CD14-positive monocyte (primary cell): Measurements from ENCODE around the gene UQCRHL. TPM values are rescaled to one million over a fixed set of nuclear protein-coding genes. Genes with fewer than 3 reads are reported as not detected.

Experiments used
- DNase-seq, 3 donors: peaks; one replicate each; pipeline ENCODE4 v3.0.0-alpha.2; 2011 to 2022
- H2AFZ ChIP-seq: 2 replicates; pipeline ENCODE4 v1.6.0; 2012; ENCODE audit warnings: mild to moderate bottlenecking, low read depth, low read length, inconsistent platforms; ENCODE audit not compliant: insufficient read depth, poor library complexity, severe bottlenecking
- H3K27ac ChIP-seq, 2 donors: 1 replicate in 1 of 2; 2 replicates in 1 of 2; pipeline ENCODE4 v1.5.1; 2012 to 2013; ENCODE audit warnings: low read length in 2 of 2, control low read depth in 1 of 2, inconsistent platforms in 1 of 2, low read depth in 1 of 2, mild to moderate bottlenecking in 1 of 2
- H3K27me3 ChIP-seq, 2 donors: one replicate each; pipeline versions ENCODE4 v1.6.0 to v1.6.1; 2011 to 2013; ENCODE audit warnings: low read length in 2 of 2; ENCODE audit not compliant: control insufficient read depth in 2 of 2, insufficient read depth in 2 of 2
- H3K36me3 ChIP-seq, 2 donors: replicated peaks in 1 of 2; 1 replicate in 1 of 2; 2 replicates in 1 of 2; pipeline versions ENCODE4 v1.5.1 to v1.6.1; 2012 to 2013; ENCODE audit warnings: low read length in 2 of 2, control low read depth in 1 of 2, inconsistent platforms in 1 of 2, mild to moderate bottlenecking in 1 of 2; ENCODE audit not compliant: insufficient read depth in 2 of 2, control insufficient read depth in 1 of 2
- H3K4me1 ChIP-seq, 2 donors: 1 replicate in 1 of 2; 2 replicates in 1 of 2; pipeline versions ENCODE4 v1.5.1 to v1.6.1; 2012 to 2013; ENCODE audit warnings: low read length in 2 of 2, control low read depth in 1 of 2, inconsistent platforms in 1 of 2, mild to moderate bottlenecking in 1 of 2, moderate library complexity in 1 of 2; ENCODE audit not compliant: insufficient read depth in 2 of 2, control insufficient read depth in 1 of 2
- H3K4me2 ChIP-seq: replicated peaks from 2 replicates; pipeline ENCODE3; 2012; ENCODE audit warnings: low read length, moderate library complexity, mild to moderate bottlenecking; ENCODE audit not compliant: poor library complexity, severe bottlenecking; ENCODE audit errors: extremely low read depth
- H3K4me3 ChIP-seq, 3 experiments: fragments of 200-600 bp in 1 of 3; sonication (generic) in 1 of 3; replicated peaks in 1 of 3; 1 replicate in 2 of 3; 2 replicates in 1 of 3; pipeline ENCODE4 v1.5.1; 2011 to 2013; ENCODE audit warnings: low read length in 3 of 3, mild to moderate bottlenecking in 3 of 3, control low read depth in 2 of 3, low read depth in 2 of 3, inconsistent platforms in 1 of 3, moderate library complexity in 1 of 3
- H3K79me2 ChIP-seq: 2 replicates; pipeline ENCODE4 v1.6.0; 2012; ENCODE audit warnings: mild to moderate bottlenecking, control low read depth, inconsistent platforms, low read length, moderate library complexity; ENCODE audit not compliant: insufficient read depth
- H3K9ac ChIP-seq: 2 replicates; pipeline ENCODE4 v1.6.0; 2017; ENCODE audit warnings: low read length, mild to moderate bottlenecking; ENCODE audit not compliant: insufficient read depth, poor library complexity, severe bottlenecking
- H3K9me3 ChIP-seq, 2 donors: replicated peaks in 1 of 2; 1 replicate in 1 of 2; 2 replicates in 1 of 2; pipeline versions ENCODE4 v1.5.1 to v1.6.1; 2012 to 2013; ENCODE audit warnings: low read length in 2 of 2, control low read depth in 1 of 2; ENCODE audit not compliant: control insufficient read depth in 1 of 2, insufficient read depth in 1 of 2
- H4K20me1 ChIP-seq: 2 replicates; pipeline ENCODE4 v1.6.0; 2012; ENCODE audit warnings: mild to moderate bottlenecking, low read length, control low read depth, moderate library complexity; ENCODE audit not compliant: insufficient read depth
- H3K27ac Mint-ChIP-seq, 7 donors: one replicate each; pipeline ENCODE4 v1.8.0; 2020; ENCODE audit warnings: mild to moderate bottlenecking in 7 of 7, mixed read lengths in 7 of 7, moderate library complexity in 6 of 7, inconsistent platforms in 2 of 7
- H3K27me3 Mint-ChIP-seq, 3 donors: one replicate each; pipeline ENCODE4 v1.8.0; 2021 to 2022; ENCODE audit warnings: low read depth in 3 of 3, mild to moderate bottlenecking in 3 of 3, mixed read lengths in 3 of 3, moderate library complexity in 3 of 3, inconsistent platforms in 1 of 3
- H3K36me3 Mint-ChIP-seq, 2 donors: one replicate each; pipeline ENCODE4 v1.8.0; 2020; ENCODE audit warnings: mixed read lengths in 2 of 2, inconsistent platforms in 1 of 2, mild to moderate bottlenecking in 1 of 2
- H3K4me1 Mint-ChIP-seq: one replicate; pipeline ENCODE4 v1.8.0; 2020; ENCODE audit warnings: mild to moderate bottlenecking, mixed read lengths
- H3K4me3 Mint-ChIP-seq, 2 donors: one replicate each; pipeline ENCODE4 v1.8.0; 2020; ENCODE audit warnings: mild to moderate bottlenecking in 2 of 2, mixed read lengths in 2 of 2, moderate library complexity in 1 of 2
- H3K9me3 Mint-ChIP-seq, 7 donors: one replicate each; pipeline ENCODE4 v1.8.0; 2020 to 2022; ENCODE audit warnings: mixed read lengths in 7 of 7, mild to moderate bottlenecking in 6 of 7, moderate library complexity in 6 of 7, inconsistent platforms in 2 of 7
- WGBS: methylation state at CpG from one replicate; pipeline ENCODE4 v1.1.5; 2013; ENCODE audit warnings: missing lambda C conversion rate; ENCODE audit not compliant: insufficient coverage; 5-methylcytosine and 5-hydroxymethylcytosine counted together
- intact Hi-C, 2 donors: fragments of 100-400 bp; cut with micrococcal nuclease; formaldehyde crosslinking; loops; one replicate each; pipeline versions ENCODE4 v1.15.0 to v1.15.1; 2023
- polyA plus RNA-seq, 3 donors: library from polyadenylated mRNA; depleted of rRNA in 1 of 3; unstranded in 2 of 3; stranded (reverse) in 1 of 3; fragments of 300-500 nt in 2 of 3; fragments of >200 nt in 1 of 3; fragmentation: Illumina TruSeq in 2 of 3; gene quantifications; 1 replicate in 2 of 3; 2 replicates in 1 of 3; pipeline ENCODE4 v1.2.3, GENCODE V29; 2012 to 2021
- TF ChIP-seq, protein P1 (sequence below): fragments of 200-600 bp; IDR thresholded peaks from one replicate; pipeline ENCODE4 v1.8.0; 2022; ENCODE audit warnings: antibody characterized with exemption, mild to moderate bottlenecking

The UQCRHL gene
- polyA plus RNA-seq, 3 donors = 1.0 to 1.3 (median 1.0) TPM

DNA sequence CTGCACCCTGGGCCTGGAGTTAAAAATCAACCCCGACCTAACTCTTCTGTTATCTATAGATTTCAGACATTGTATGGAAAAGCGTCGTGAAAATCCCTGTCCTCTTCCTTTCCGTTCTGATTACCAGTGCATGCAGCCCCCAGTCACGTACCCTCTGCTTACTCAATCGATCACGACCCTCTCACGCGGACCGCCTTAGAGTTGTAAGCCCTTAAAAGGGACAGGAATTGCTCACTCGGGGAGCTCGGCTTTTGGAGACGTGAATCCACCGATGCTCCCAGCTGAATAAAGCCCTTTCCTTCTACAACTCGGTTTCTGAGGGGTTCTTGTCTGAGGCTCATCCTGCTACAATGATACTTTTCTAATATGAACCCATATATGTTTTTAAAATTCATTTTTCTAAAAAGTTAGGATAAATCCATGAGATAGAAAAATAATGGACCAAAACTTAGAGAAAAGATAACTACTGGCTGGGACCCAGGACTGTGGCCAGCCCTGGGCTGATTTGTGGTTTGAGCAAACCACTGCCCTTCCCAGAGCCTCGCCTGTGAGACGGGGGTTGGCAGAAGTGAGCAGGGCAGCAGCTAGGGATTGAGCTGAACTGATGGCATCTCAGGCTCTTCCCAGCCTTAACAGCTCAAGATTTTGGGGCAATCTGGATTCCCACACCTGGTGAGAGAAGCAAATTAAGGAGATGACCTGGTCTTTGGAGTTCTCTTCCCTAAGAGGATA lies 5.0 kb downstream of the UQCRHL start:
- WGBS = 0% methylated on average over 1 of the region's 17 CpGs
- H3K27ac ChIP-seq = no peak overlapping the region
- no peaks in the 10 kb centered on the region for H3K9me3 ChIP-seq
- no peaks in the 10 kb centered on the region for H3K9me3 Mint-ChIP-seq
- no peaks in the 10 kb centered on the region for H3K36me3 ChIP-seq
- H2AFZ ChIP-seq = no peak overlapping the region
- no peak overlapping the region for H3K9ac ChIP-seq
- no peaks in the 10 kb centered on the region for H3K4me1 ChIP-seq
- no peaks in the 10 kb centered on the region for H3K36me3 Mint-ChIP-seq
- H3K79me2 ChIP-seq = no peaks in the 10 kb centered on the region
- peak overlapping the region in 1 of 2 donors; percentile 17 for H3K4me3 Mint-ChIP-seq
- intact Hi-C loops = loop anchor here in 1 of 2 donors (5.0 kb wide), 2 partner anchors 105 to 190 kb away; no protein-coding TSS in a partner anchor
- DNase-seq = no peak
- H3K27ac Mint-ChIP-seq = no peak overlapping the region
- H4K20me1 ChIP-seq = no peaks in the 10 kb centered on the region
- peaks cover 30 to 54% (median 30%) of the 10 kb centered on the region in 3 donors for H3K27me3 Mint-ChIP-seq
- TF ChIP-seq, protein P1, sequence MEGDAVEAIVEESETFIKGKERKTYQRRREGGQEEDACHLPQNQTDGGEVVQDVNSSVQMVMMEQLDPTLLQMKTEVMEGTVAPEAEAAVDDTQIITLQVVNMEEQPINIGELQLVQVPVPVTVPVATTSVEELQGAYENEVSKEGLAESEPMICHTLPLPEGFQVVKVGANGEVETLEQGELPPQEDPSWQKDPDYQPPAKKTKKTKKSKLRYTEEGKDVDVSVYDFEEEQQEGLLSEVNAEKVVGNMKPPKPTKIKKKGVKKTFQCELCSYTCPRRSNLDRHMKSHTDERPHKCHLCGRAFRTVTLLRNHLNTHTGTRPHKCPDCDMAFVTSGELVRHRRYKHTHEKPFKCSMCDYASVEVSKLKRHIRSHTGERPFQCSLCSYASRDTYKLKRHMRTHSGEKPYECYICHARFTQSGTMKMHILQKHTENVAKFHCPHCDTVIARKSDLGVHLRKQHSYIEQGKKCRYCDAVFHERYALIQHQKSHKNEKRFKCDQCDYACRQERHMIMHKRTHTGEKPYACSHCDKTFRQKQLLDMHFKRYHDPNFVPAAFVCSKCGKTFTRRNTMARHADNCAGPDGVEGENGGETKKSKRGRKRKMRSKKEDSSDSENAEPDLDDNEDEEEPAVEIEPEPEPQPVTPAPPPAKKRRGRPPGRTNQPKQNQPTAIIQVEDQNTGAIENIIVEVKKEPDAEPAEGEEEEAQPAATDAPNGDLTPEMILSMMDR = no peak
- peaks cover 0 to 7% of the 10 kb centered on the region in 2 donors for H3K27me3 ChIP-seq
- H3K4me1 Mint-ChIP-seq = no peaks in the 10 kb centered on the region
- H3K4me3 ChIP-seq = no peak overlapping the region
- no peak overlapping the region for H3K4me2 ChIP-seq

GRCh38 chr1:15799928-15800835 lies 7.3 kb downstream of the UQCRHL start:
- H3K4me3 ChIP-seq = no peak overlapping the region
- no peak overlapping the region for H3K9ac ChIP-seq
- no peak overlapping the region for H2AFZ ChIP-seq
- no peaks in the 10 kb centered on the region for H3K4me1 ChIP-seq
- H3K27ac ChIP-seq = no peak overlapping the region
- no peaks in the 10 kb centered on the region for H3K36me3 ChIP-seq
- peaks cover 0 to 7% of the 10 kb centered on the region in 2 donors for H3K27me3 ChIP-seq
- no peaks in the 10 kb centered on the region for H3K4me1 Mint-ChIP-seq
- no peak for DNase-seq
- H3K27ac Mint-ChIP-seq = no peak overlapping the region
- TF ChIP-seq, protein P1 = no peak
- H3K79me2 ChIP-seq = no peaks in the 10 kb centered on the region
- H3K4me3 Mint-ChIP-seq = peak overlapping the region in 1 of 2 donors; percentile 11
- 85% methylated on average over 10 of the region's 22 CpGs for WGBS
- no peaks in the 10 kb centered on the region for H4K20me1 ChIP-seq
- H3K9me3 ChIP-seq = no peaks in the 10 kb centered on the region
- no peaks in the 10 kb centered on the region for H3K9me3 Mint-ChIP-seq
- H3K27me3 Mint-ChIP-seq = peaks cover 25 to 52% (median 33%) of the 10 kb centered on the region in 3 donors
- no peaks in the 10 kb centered on the region for H3K36me3 Mint-ChIP-seq
- intact Hi-C loops = loop anchor here (5.0 to 10.0 kb wide), 3 partner anchors 107 to 255 kb away; no protein-coding TSS in a partner anchor
- no peak overlapping the region for H3K4me2 ChIP-seq
